ENCODE results near the gene ZNF343.
A peak's percentile ranks its signal among the peaks of the same experiment; 100 is the strongest.
"Not testable (repeated sequence)": the region's sequence is repeated elsewhere in the genome, so short reads cannot be mapped to it uniquely, and the experiment has no call there.

The ZNF343 gene

GRCh38 chr20:2508631-2509467 lies at the start of gene ZNF343:
TSS of gene ZNF343 (minus strand) at chr20:2508915. CDS start at chr20:2493895, 15,020 bp downstream.
- DNase-seq: peak; percentile 73

GRCh38 chr20:2557873-2558580 lies 49.3 kb upstream of the ZNF343 start:
- DNase-seq: no peak

GRCh38 chr20:2545594-2545993 lies 36.9 kb upstream of the ZNF343 start:
- no peak for DNase-seq

- DNase-seq: no peak
Observed at GRCh38 chr20:2544211-2544610, 35.5 kb upstream of the ZNF343 start.

GRCh38 chr20:2542361-2542760 lies 33.6 kb upstream of the ZNF343 start:
- DNase-seq: no peak

GRCh38 chr20:2541940-2542339 lies 33.2 kb upstream of the ZNF343 start:
- DNase-seq: no peak

GRCh38 chr20:2538931-2539720 lies 30.4 kb upstream of the ZNF343 start:
- DNase-seq: no peak

- DNase-seq: no peak
Observed at GRCh38 chr20:2538356-2538755, 29.6 kb upstream of the ZNF343 start.

- no peak for DNase-seq
Observed at GRCh38 chr20:2537101-2537500, 28.4 kb upstream of the ZNF343 start.

- no peak for DNase-seq
Observed at GRCh38 chr20:2536560-2536986, 27.9 kb upstream of the ZNF343 start, which contains the start of gene TMC2. TSS of gene TMC2 (plus strand) at chr20:2536573. CDS start at chr20:2536622, 49 bp downstream.

- DNase-seq: no peak
Observed at GRCh38 chr20:2535711-2536559, 27.2 kb upstream of the ZNF343 start.

GRCh38 chr20:2533118-2533517 lies 24.4 kb upstream of the ZNF343 start:
- DNase-seq: no peak

- DNase-seq: no peak
Observed at GRCh38 chr20:2528671-2529271, 20.1 kb upstream of the ZNF343 start.

GRCh38 chr20:2527762-2528161 lies 19.0 kb upstream of the ZNF343 start:
- no peak for DNase-seq

- not testable (repeated sequence) for DNase-seq
Observed at GRCh38 chr20:2526218-2526583, 17.5 kb upstream of the ZNF343 start.

GRCh38 chr20:2524709-2525506 lies 16.2 kb upstream of the ZNF343 start:
- DNase-seq: peak; percentile 7

GRCh38 chr20:2523919-2524708 lies 15.4 kb upstream of the ZNF343 start:
- DNase-seq: peak; percentile 86

GRCh38 chr20:2522826-2523429 lies 14.2 kb upstream of the ZNF343 start:
- not testable (repeated sequence) for DNase-seq
